Panc1 (cell line): Measurements from ENCODE around the gene ECEL1.

Experiments
- POLR2AphosphoS5 ChIP-seq: IDR thresholded peaks from 2 replicates; pipeline ENCODE4 v1.6.1; 2012; ENCODE audit warnings: mild to moderate bottlenecking, low read depth, low read length, moderate library complexity
- REST ChIP-seq, 2 experiments: IDR thresholded peaks; 2 replicates each; pipeline ENCODE4 v1.6.1; 2011 to 2012; ENCODE audit warnings: low read depth in 2 of 2, control low read depth in 1 of 2, low read length in 1 of 2, mild to moderate bottlenecking in 1 of 2, moderate library complexity in 1 of 2; ENCODE audit not compliant: insufficient read depth in 1 of 2
- TF ChIP-seq, protein P1 (sequence below): fragments of 450-650 bp; IDR thresholded peaks from 2 replicates; pipeline ENCODE4 v1.5.1; 2017; ENCODE audit warnings: mild to moderate bottlenecking

DNA sequence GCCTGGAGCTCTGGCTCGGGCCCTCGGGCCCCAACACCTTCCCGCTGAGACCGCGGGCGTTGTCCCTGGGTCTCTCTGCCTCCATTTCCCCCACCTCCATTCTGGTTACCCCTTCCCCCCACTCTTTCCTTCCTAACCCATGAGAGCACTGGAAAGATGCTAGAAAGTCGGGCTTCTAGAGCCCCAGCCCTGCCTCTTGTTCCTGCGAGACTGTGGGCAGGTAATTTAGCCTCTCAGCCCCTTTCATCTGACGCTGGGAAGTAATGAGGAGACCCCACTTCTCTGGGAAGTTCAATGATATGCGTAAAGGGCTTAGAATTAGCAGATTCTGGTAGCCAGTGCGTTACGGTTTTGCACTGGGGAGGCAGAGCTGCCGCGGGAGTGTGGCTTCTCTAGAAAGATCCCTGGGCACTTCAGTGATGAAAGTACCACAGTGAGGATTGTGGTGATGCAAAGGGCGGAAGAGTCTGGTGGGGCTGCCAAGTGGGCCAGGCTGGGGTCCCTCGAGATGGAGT lies 16.2 kb upstream of the ECEL1 start:
- TF ChIP-seq, protein P1, sequence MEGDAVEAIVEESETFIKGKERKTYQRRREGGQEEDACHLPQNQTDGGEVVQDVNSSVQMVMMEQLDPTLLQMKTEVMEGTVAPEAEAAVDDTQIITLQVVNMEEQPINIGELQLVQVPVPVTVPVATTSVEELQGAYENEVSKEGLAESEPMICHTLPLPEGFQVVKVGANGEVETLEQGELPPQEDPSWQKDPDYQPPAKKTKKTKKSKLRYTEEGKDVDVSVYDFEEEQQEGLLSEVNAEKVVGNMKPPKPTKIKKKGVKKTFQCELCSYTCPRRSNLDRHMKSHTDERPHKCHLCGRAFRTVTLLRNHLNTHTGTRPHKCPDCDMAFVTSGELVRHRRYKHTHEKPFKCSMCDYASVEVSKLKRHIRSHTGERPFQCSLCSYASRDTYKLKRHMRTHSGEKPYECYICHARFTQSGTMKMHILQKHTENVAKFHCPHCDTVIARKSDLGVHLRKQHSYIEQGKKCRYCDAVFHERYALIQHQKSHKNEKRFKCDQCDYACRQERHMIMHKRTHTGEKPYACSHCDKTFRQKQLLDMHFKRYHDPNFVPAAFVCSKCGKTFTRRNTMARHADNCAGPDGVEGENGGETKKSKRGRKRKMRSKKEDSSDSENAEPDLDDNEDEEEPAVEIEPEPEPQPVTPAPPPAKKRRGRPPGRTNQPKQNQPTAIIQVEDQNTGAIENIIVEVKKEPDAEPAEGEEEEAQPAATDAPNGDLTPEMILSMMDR, result no peak
- TF ChIP-seq POLR2AphosphoS5, result no peak
- no peak for TF ChIP-seq REST (IDR thresholded peaks at IDR 0.05; ENCODE audit: insufficient read depth in 1 of 2, low read depth in 2 of 2, low read length in 1 of 2)
